ENCODE data around the gene AKAP10. TPM values are rescaled to one million over a fixed set of nuclear protein-coding genes. Genes with fewer than 3 reads are reported as not detected.

AKAP10 gene
- total RNA-seq, 1 experiment from 2014 or later, result 39.9 TPM

DNA sequence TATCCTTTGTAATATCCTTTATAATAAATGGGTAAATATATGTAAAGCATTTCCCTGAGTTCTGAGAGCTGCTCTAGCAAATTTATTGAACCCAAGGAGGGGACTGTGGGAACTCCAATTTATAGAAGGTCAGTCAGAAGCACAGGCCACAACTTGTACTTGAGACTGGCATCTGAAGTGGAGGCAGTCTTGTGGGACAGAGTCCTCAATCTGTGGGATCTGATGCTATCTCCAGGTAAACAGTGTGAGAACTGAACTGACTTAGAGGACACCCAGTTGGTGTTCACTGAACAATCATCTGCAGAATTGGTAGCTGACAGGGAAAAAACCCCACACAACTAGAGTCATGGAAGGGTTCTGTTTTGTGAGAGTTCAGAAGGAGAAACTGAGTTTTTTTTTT lies 34.0 kb downstream of the AKAP10 start:
- peaks cover 25% of the 10 kb centered on the region for H3K4me1 ChIP-seq
- Mint-ChIP-seq H3K27ac (ENCODE audit: unreplicated experiment) (peak overlapping the region; percentile 62), H3K9me3 (ENCODE audit: unreplicated experiment) (no peaks in the 10 kb centered on the region), H3K27me3 (ENCODE audit: insufficient read depth, unreplicated experiment) (no peaks in the 10 kb centered on the region), H3K4me3 (ENCODE audit: unreplicated experiment) (no peak overlapping the region), H3K4me1 (ENCODE audit: low read depth, unreplicated experiment) (peaks cover 23% of the 10 kb centered on the region), H3K36me3 (ENCODE audit: insufficient read depth, unreplicated experiment) (peaks cover 66% of the 10 kb centered on the region)
- no peak overlapping the region for H3K4me3 ChIP-seq (ENCODE audit: low read depth, low read length)
- no peak for DNase-seq
- ChIA-PET CTCF (no interaction called here), POLR2A (no interaction called here)
- BruUV-seq (replicated peaks), result no TSS peak
- intact Hi-C loops (cut with micrococcal nuclease; ENCODE audit: unreplicated experiment), result no loop called here
- H3K36me3 ChIP-seq (ENCODE audit: control insufficient read depth, insufficient read depth, low read length), result peaks cover 4% of the 10 kb centered on the region; the same call in 1 of the 2 replicates
- H3K27me3 ChIP-seq (replicated peaks; ENCODE audit: control insufficient read depth, insufficient read depth, low read length), result no peaks in the 10 kb centered on the region
- no peaks in the 10 kb centered on the region for H3K9me3 ChIP-seq
- TF ChIP-seq, protein P1, sequence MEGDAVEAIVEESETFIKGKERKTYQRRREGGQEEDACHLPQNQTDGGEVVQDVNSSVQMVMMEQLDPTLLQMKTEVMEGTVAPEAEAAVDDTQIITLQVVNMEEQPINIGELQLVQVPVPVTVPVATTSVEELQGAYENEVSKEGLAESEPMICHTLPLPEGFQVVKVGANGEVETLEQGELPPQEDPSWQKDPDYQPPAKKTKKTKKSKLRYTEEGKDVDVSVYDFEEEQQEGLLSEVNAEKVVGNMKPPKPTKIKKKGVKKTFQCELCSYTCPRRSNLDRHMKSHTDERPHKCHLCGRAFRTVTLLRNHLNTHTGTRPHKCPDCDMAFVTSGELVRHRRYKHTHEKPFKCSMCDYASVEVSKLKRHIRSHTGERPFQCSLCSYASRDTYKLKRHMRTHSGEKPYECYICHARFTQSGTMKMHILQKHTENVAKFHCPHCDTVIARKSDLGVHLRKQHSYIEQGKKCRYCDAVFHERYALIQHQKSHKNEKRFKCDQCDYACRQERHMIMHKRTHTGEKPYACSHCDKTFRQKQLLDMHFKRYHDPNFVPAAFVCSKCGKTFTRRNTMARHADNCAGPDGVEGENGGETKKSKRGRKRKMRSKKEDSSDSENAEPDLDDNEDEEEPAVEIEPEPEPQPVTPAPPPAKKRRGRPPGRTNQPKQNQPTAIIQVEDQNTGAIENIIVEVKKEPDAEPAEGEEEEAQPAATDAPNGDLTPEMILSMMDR (IDR thresholded peaks at IDR 0.05; ENCODE audit: insufficient read depth in 1 of 2, low read depth in 1 of 2, low read length in 1 of 2, severe bottlenecking in 1 of 2, unreplicated experiment in 1 of 2), result no peak

DNA sequence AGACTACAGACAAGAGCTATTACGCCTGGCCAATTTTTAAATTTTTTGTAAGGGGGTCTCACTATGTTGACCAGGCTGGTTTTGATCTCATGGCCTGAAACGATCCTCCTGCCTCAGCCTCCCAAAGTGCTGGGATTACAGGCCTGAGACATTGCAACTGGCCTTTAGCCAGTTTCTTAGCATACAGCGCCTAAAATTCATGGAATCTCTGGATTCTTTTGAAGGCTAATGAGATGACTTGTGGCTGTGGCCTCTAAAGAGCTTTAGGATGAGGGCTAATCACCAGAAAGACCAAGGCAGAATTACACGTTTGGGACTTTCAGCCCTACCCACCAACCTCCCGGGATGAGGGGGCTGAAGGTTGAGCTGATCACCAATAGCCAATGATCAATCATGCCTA lies 34.6 kb downstream of the AKAP10 start:
- DNase-seq, result no peak
- H3K27ac Mint-ChIP-seq (ENCODE audit: unreplicated experiment), result peak overlapping the region; percentile 62
- no TSS peak for BruUV-seq (replicated peaks)
- no peaks in the 10 kb centered on the region for H3K9me3 Mint-ChIP-seq (ENCODE audit: unreplicated experiment)
- peaks cover 69% of the 10 kb centered on the region for H3K36me3 Mint-ChIP-seq (ENCODE audit: insufficient read depth, unreplicated experiment)
- no peaks in the 10 kb centered on the region for H3K27me3 Mint-ChIP-seq (ENCODE audit: insufficient read depth, unreplicated experiment)
- H3K4me1 ChIP-seq, result peaks cover 28% of the 10 kb centered on the region
- TF ChIP-seq, protein P1 (IDR thresholded peaks at IDR 0.05; ENCODE audit: insufficient read depth in 1 of 2, low read depth in 1 of 2, low read length in 1 of 2, severe bottlenecking in 1 of 2, unreplicated experiment in 1 of 2), result no peak
- H3K27me3 ChIP-seq (replicated peaks; ENCODE audit: control insufficient read depth, insufficient read depth, low read length), result no peaks in the 10 kb centered on the region
- ChIA-PET POLR2A (no interaction called here), CTCF (interaction anchor here (0.6 kb wide), 1 partner anchor 75 kb away, joined by 3 read pairs; no protein-coding TSS in a partner anchor)
- no peak overlapping the region for H3K4me3 Mint-ChIP-seq (ENCODE audit: unreplicated experiment)
- H3K36me3 ChIP-seq (ENCODE audit: control insufficient read depth, insufficient read depth, low read length), result peaks cover 4% of the 10 kb centered on the region; the same call in 1 of the 2 replicates
- intact Hi-C loops (cut with micrococcal nuclease; ENCODE audit: unreplicated experiment), result no loop called here
- no peak overlapping the region for H3K4me3 ChIP-seq (ENCODE audit: low read depth, low read length)
- H3K4me1 Mint-ChIP-seq (ENCODE audit: low read depth, unreplicated experiment), result peaks cover 23% of the 10 kb centered on the region
- H3K9me3 ChIP-seq, result no peaks in the 10 kb centered on the region

DNA sequence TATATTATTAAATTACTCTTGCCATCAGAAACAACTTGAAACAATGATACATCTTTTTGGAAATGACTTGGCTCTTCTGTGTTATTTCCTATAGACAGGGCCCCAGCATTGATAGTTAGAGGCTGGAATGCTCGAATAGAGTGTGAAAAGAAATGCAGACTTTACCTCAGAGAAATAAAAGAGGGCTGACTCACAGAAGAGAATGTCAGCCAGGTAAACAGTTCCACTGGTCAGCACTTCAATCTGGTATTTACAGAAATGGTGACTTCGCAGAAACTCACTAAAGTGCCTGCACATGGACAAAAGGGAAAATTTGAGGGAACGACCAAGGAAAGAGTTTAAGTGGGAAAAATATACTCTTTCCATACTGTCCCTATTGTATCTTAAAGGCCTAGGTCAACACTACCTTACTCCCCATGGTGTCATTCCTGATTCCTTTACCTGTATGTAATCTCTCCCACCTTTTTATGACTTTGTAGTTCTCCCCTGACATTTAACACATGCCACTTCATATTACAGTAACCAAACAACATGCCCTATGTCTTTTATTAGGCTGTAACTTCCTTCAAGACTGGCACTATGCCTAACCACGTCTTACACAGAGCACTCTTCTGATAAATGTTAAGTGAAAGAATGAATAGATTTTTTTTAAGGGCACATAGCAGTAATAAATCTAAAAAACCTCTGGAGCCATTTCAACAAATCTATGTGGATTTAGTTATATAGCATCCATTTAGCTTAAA lies 36.7 kb downstream of the AKAP10 start:
- peaks cover 31% of the 10 kb centered on the region for H3K4me1 Mint-ChIP-seq (ENCODE audit: low read depth, unreplicated experiment)
- Histone ChIP-seq H3K4me3 (ENCODE audit: low read depth, low read length) (no peak overlapping the region), H3K9me3 (no peaks in the 10 kb centered on the region), H3K4me1 (peaks cover 45% of the 10 kb centered on the region), H3K27me3 (replicated peaks; ENCODE audit: control insufficient read depth, insufficient read depth, low read length) (no peaks in the 10 kb centered on the region), H3K36me3 (ENCODE audit: control insufficient read depth, insufficient read depth, low read length) (no peaks in the 10 kb centered on the region)
- TF ChIP-seq, protein P1 (IDR thresholded peaks at IDR 0.05; ENCODE audit: insufficient read depth in 1 of 2, low read depth in 1 of 2, low read length in 1 of 2, severe bottlenecking in 1 of 2, unreplicated experiment in 1 of 2), result no peak
- ChIA-PET POLR2A (no interaction called here), CTCF (no interaction called here)
- peaks cover 71% of the 10 kb centered on the region for H3K36me3 Mint-ChIP-seq (ENCODE audit: insufficient read depth, unreplicated experiment)
- intact Hi-C loops (cut with micrococcal nuclease; ENCODE audit: unreplicated experiment), result loop anchor here (2.0 kb wide), 1 partner anchor 18 kb away; no protein-coding TSS in a partner anchor
- no peaks in the 10 kb centered on the region for H3K27me3 Mint-ChIP-seq (ENCODE audit: insufficient read depth, unreplicated experiment)
- DNase-seq, result peak in 1 of 2 experiments; percentile 36
- peak overlapping the region; percentile 33 for H3K27ac Mint-ChIP-seq (ENCODE audit: unreplicated experiment)
- no peaks in the 10 kb centered on the region for H3K9me3 Mint-ChIP-seq (ENCODE audit: unreplicated experiment)
- peak overlapping the region; percentile 26 for H3K4me3 Mint-ChIP-seq (ENCODE audit: unreplicated experiment)
- BruUV-seq (replicated peaks), result no TSS peak

Measured in Caco-2 (cell line).